ENCODE results near the gene VIL1.

The VIL1 gene

DNA sequence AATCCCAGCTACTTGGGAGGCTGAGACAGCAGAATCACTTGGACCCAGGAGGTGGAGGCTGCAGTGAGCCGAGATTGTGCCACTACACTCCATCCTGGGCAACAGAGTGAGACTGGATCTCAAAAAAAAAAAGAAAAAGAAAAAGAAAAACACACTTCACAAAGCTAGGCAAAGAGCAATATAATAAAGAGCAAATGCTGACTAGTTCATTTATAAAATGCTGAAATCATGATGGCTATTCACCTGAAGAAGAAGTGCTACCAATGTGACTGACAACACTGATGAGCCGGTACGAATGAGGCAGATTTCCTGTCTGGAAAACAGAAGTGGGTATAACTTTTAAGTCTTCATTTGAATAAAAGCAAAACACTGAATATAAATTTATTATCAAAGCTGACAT is 37.9 kb downstream of the VIL1 start:
- Histone ChIP-seq H3K36me3 (ENCODE audit: control insufficient read depth, low read depth, low read length) (peaks cover 38% of the 10 kb centered on the region), H3K27ac (ENCODE audit: low read length) (no peak overlapping the region), H3K9me3 (ENCODE audit: control insufficient read depth, low read depth, low read length) (no peaks in the 10 kb centered on the region), H3K9ac (ENCODE audit: low read length) (no peak overlapping the region), H3K4me3 (ENCODE audit: low read length) (no peak overlapping the region), H3K27me3 (ENCODE audit: control insufficient read depth, insufficient read depth, low read length) (no peaks in the 10 kb centered on the region), H3K4me1 (ENCODE audit: control insufficient read depth, low read depth, low read length) (peaks cover 2% of the 10 kb centered on the region)

DNA sequence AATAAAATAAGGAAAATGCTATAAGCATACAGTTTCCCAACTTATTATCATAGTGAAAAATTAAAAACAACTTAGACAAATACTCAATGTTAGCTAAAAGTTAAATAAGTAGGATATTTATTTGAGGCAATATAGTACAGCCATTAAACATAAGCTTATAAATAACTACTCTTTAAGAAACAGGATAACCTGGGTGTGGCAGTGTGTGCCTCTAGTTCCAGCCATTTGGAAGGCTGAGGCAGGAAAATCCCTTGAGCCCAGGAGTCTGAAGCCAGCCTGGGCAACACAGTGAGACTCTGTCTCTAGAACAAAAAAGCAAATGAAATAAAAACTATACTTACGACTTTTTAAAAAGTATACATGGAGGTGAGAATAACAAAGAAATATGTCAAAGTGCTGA is 39.7 kb downstream of the VIL1 start:
- H3K36me3 ChIP-seq (ENCODE audit: control insufficient read depth, low read depth, low read length), result peaks cover 43% of the 10 kb centered on the region
- no peak overlapping the region for H3K27ac ChIP-seq (ENCODE audit: low read length)
- H3K9me3 ChIP-seq (ENCODE audit: control insufficient read depth, low read depth, low read length), result no peaks in the 10 kb centered on the region
- no peaks in the 10 kb centered on the region for H3K27me3 ChIP-seq (ENCODE audit: control insufficient read depth, insufficient read depth, low read length)
- no peaks in the 10 kb centered on the region for H3K4me1 ChIP-seq (ENCODE audit: control insufficient read depth, low read depth, low read length)
- H3K9ac ChIP-seq (ENCODE audit: low read length), result no peak overlapping the region
- H3K4me3 ChIP-seq (ENCODE audit: low read length), result no peak overlapping the region

DNA sequence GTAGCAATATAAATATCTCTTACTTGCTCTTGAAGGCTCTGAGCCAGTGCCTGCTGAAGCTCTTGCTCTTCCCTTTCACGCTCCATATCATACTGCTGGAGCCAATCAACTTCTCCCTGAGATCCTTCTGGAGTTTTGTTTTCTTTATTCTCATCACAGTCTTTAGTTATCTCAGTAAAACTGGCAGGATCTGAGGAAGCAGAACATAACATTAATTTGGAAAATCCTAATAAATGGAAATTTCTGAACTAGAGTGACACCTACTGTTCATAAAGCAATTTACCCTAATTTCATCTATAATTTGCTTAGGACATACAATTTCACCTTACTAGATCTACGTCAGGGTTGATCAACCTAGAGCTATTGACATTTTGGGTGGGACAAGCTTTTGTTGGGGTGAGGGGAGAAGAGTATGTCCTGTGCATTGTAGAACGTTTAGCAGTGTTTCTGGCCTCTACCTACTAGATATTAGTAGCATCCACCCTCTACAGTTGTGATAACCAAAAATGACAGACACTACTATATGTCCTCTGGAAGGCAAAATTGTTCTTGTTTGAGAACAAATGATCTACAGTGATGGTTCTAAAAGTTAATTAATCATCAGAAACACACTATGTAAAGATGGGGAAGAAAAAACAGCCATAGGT is 47.2 kb downstream of the VIL1 start:
- H3K9me3 ChIP-seq (ENCODE audit: control insufficient read depth, low read depth, low read length), result no peaks in the 10 kb centered on the region
- H3K4me3 ChIP-seq (ENCODE audit: low read length), result no peak overlapping the region
- no peak overlapping the region for H3K9ac ChIP-seq (ENCODE audit: low read length)
- no peaks in the 10 kb centered on the region for H3K4me1 ChIP-seq (ENCODE audit: control insufficient read depth, low read depth, low read length)
- H3K27me3 ChIP-seq (ENCODE audit: control insufficient read depth, insufficient read depth, low read length), result no peaks in the 10 kb centered on the region
- H3K36me3 ChIP-seq (ENCODE audit: control insufficient read depth, low read depth, low read length), result peaks cover 26% of the 10 kb centered on the region
- no peak overlapping the region for H3K27ac ChIP-seq (ENCODE audit: low read length)

DNA sequence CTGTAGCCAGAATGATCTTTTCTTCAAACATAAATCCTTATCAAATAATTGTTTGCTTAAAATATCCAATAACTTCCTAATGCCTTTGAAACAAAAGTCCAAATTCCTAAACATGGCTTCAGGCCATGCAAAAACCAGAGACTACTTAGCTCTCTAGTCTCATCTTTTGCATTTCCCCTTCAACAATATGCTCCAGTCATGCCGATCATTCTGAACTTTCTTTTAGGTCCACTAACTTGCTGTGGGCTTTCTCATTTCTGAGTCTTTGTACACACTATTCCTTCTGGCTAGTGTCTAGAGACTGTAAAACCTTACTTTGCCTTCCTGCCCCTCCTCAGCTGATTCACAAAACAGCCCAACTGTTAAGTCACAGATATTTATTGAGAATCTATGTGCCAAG is 51.5 kb downstream of the VIL1 start:
- Histone ChIP-seq H3K27me3 (ENCODE audit: control insufficient read depth, insufficient read depth, low read length) (no peaks in the 10 kb centered on the region), H3K9ac (ENCODE audit: low read length) (no peak overlapping the region), H3K27ac (ENCODE audit: low read length) (no peak overlapping the region), H3K4me1 (ENCODE audit: control insufficient read depth, low read depth, low read length) (no peaks in the 10 kb centered on the region), H3K9me3 (ENCODE audit: control insufficient read depth, low read depth, low read length) (no peaks in the 10 kb centered on the region), H3K4me3 (ENCODE audit: low read length) (no peak overlapping the region), H3K36me3 (ENCODE audit: control insufficient read depth, low read depth, low read length) (peaks cover 41% of the 10 kb centered on the region)

DNA sequence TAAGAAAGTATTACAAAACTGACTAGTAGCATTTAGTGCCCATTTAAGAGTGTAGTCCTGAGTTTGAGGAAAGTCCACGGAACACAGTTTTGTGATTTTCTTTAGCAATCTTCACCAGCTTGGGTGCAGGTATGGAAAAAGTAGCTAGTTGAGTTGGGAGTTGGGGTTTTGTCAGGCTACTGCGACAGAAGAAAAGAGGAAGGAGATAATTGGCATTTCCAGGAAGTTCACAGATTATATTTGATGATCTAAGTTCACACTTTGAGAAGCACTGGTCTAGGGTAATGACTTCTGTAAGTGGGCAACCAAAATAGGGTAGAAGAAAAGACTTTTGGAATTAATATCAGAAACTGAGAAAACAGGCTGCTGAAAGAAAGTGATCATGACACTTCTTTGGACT is 52.1 kb downstream of the VIL1 start:
- Histone ChIP-seq H3K4me3 (ENCODE audit: low read length) (no peak overlapping the region), H3K9ac (ENCODE audit: low read length) (no peak overlapping the region), H3K27me3 (ENCODE audit: control insufficient read depth, insufficient read depth, low read length) (no peaks in the 10 kb centered on the region), H3K27ac (ENCODE audit: low read length) (no peak overlapping the region), H3K9me3 (ENCODE audit: control insufficient read depth, low read depth, low read length) (no peaks in the 10 kb centered on the region), H3K36me3 (ENCODE audit: control insufficient read depth, low read depth, low read length) (peaks cover 42% of the 10 kb centered on the region), H3K4me1 (ENCODE audit: control insufficient read depth, low read depth, low read length) (no peaks in the 10 kb centered on the region)

DNA sequence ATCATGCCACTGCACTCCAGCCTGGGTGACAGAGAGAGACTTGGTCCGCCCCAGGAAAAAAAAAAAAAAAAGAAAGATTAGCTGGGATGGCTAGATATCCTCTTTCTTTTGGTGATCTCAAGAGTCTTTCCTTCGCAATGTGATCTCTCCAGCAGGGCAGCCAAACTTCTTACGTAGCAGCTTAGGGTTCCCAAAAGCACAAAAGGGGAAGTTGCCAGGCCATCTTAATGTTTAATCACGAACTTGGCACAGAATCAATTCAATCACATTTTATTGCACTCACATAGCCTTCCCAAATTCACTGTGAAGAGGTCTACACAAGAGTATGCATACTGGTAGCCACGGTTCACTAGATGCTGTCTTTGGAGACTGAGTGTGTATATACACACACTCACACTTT is 53.1 kb downstream of the VIL1 start:
- no peaks in the 10 kb centered on the region for H3K4me1 ChIP-seq (ENCODE audit: control insufficient read depth, low read depth, low read length)
- no peaks in the 10 kb centered on the region for H3K27me3 ChIP-seq (ENCODE audit: control insufficient read depth, insufficient read depth, low read length)
- H3K9me3 ChIP-seq (ENCODE audit: control insufficient read depth, low read depth, low read length), result no peaks in the 10 kb centered on the region
- H3K9ac ChIP-seq (ENCODE audit: low read length), result no peak overlapping the region
- H3K27ac ChIP-seq (ENCODE audit: low read length), result no peak overlapping the region
- H3K36me3 ChIP-seq (ENCODE audit: control insufficient read depth, low read depth, low read length), result peaks cover 50% of the 10 kb centered on the region
- no peak overlapping the region for H3K4me3 ChIP-seq (ENCODE audit: low read length)

DNA sequence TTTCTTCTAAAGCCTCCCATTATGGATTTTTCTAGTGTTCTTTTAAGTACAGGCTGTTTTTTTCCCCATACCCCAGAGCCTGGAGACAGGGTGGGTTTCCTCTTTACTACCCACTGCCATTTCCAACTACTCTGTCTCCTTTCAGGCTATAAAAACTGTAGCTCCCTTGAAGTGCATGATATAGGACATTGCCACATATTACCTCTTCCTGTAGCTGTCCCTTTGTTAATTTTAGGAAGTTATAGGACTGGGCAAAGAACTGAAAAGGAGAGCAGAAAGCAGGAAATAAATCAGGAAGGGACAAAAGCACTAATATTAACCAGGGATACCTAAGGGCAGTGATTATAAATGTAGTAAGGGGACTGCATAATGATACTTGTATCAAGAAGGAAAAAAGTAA is 54.1 kb downstream of the VIL1 start:
- no peaks in the 10 kb centered on the region for H3K4me1 ChIP-seq (ENCODE audit: control insufficient read depth, low read depth, low read length)
- no peak overlapping the region for H3K27ac ChIP-seq (ENCODE audit: low read length)
- no peak overlapping the region for H3K4me3 ChIP-seq (ENCODE audit: low read length)
- H3K27me3 ChIP-seq (ENCODE audit: control insufficient read depth, insufficient read depth, low read length), result no peaks in the 10 kb centered on the region
- H3K36me3 ChIP-seq (ENCODE audit: control insufficient read depth, low read depth, low read length), result peaks cover 58% of the 10 kb centered on the region
- no peaks in the 10 kb centered on the region for H3K9me3 ChIP-seq (ENCODE audit: control insufficient read depth, low read depth, low read length)
- H3K9ac ChIP-seq (ENCODE audit: low read length), result no peak overlapping the region

DNA sequence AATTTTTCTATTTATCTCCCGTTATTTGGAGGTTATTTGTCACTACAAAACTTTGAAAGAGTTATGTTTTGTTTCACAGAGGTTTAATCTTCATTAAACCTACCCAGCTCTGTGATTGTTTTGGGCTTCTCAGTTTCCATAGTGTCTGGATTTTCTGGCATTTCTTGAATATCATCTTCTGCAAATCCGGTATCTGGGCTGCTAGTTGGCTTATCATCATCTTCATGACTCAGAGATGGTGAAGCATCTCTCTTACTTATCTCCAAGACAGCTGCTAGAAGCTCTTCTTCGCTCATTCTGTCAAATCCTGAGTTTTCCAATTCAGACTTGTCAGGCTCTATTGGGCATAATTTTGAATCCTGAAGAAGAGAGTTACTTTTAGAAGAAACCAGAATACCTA is 55.6 kb downstream of the VIL1 start:
- H3K4me3 ChIP-seq (ENCODE audit: low read length), result no peak overlapping the region
- H3K4me1 ChIP-seq (ENCODE audit: control insufficient read depth, low read depth, low read length), result no peaks in the 10 kb centered on the region
- H3K27me3 ChIP-seq (ENCODE audit: control insufficient read depth, insufficient read depth, low read length), result no peaks in the 10 kb centered on the region
- no peak overlapping the region for H3K27ac ChIP-seq (ENCODE audit: low read length)
- no peak overlapping the region for H3K9ac ChIP-seq (ENCODE audit: low read length)
- peaks cover 67% of the 10 kb centered on the region for H3K36me3 ChIP-seq (ENCODE audit: control insufficient read depth, low read depth, low read length)
- no peaks in the 10 kb centered on the region for H3K9me3 ChIP-seq (ENCODE audit: control insufficient read depth, low read depth, low read length)

DNA sequence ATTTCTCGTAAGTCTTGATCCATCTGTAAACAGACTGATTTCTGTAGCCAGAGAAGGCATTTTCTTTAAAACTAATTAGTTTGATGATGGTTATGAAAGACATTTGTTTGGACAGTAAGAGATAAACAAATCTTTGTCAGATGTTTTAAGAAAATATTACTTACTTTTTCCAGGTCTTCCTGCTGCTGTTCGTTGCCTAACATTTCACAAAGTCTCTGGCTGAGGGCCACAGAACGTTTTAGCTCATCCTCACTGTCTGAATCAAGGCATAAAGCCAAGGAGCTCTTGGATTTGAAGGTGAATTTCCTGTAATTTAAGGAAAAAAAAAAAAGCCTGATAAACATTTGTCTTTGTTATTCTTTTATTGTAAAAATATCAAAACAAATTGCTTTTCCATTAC is 57.8 kb downstream of the VIL1 start:
- Histone ChIP-seq H3K9me3 (ENCODE audit: control insufficient read depth, low read depth, low read length) (no peaks in the 10 kb centered on the region), H3K9ac (ENCODE audit: low read length) (no peak overlapping the region), H3K4me1 (ENCODE audit: control insufficient read depth, low read depth, low read length) (no peaks in the 10 kb centered on the region), H3K27ac (ENCODE audit: low read length) (no peak overlapping the region), H3K36me3 (ENCODE audit: control insufficient read depth, low read depth, low read length) (peaks cover 66% of the 10 kb centered on the region), H3K4me3 (ENCODE audit: low read length) (no peak overlapping the region), H3K27me3 (ENCODE audit: control insufficient read depth, insufficient read depth, low read length) (no peaks in the 10 kb centered on the region)

DNA sequence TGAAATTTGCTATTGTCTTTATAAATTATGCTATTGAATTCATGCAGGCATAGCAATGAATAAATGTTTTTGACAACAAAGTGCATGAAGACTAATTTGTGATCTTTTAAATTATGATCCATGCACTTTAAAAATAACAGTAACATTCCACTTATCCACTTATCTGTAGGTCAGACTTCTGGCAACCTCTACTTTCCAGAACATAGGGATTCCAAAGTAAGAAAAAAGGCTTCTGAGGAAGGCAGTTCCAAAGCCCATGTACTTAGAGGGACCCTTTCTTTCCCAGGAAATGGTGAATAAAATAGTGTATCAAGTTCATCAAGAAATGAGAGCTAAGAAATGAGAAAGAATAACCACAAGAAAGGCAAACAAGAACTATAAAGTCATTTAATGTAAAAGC is 58.3 kb downstream of the VIL1 start:
- Histone ChIP-seq H3K36me3 (ENCODE audit: control insufficient read depth, low read depth, low read length) (peaks cover 69% of the 10 kb centered on the region), H3K4me1 (ENCODE audit: control insufficient read depth, low read depth, low read length) (no peaks in the 10 kb centered on the region), H3K4me3 (ENCODE audit: low read length) (no peak overlapping the region), H3K27ac (ENCODE audit: low read length) (no peak overlapping the region), H3K9ac (ENCODE audit: low read length) (no peak overlapping the region), H3K27me3 (ENCODE audit: control insufficient read depth, insufficient read depth, low read length) (no peaks in the 10 kb centered on the region), H3K9me3 (ENCODE audit: control insufficient read depth, low read depth, low read length) (no peaks in the 10 kb centered on the region)

DNA sequence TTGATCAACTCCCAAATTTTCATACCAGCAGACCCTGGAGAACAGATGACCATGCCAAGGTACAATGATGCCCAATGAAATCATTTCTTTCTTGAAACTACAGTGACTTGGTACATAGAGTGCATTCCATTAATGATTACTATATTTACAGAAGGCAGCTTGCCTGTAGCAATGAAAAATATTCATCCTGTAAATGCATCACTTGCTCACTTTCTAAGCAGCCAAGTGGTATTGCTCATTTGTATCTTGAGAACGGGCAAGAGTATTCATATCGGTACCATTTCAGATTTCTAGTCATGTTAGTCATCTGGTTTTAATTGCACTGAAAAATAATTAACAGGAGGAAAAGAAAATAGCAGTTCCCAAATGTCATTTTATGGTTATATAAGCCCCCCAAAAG is 59.6 kb downstream of the VIL1 start:
- peaks cover 66% of the 10 kb centered on the region for H3K36me3 ChIP-seq (ENCODE audit: control insufficient read depth, low read depth, low read length)
- no peak overlapping the region for H3K27ac ChIP-seq (ENCODE audit: low read length)

DNA sequence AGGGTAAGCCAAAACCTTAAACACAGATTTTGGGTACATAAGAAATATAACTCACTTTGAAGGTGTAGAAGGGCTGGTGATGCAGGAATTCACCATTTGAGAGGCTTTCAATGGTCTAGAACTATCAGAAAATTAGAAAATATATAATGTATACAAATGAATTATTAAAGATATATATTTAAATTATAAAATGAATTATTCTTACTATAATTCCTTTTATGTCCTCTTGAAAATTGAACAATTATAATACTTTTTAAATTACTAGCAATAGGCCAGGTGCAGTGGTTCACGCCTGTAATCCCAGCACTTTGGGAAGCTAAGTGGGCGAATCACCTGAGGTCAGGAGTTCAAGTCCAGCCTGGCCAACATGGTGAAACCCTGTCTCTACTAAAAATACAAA is 60.7 kb downstream of the VIL1 start:
- peaks cover 62% of the 10 kb centered on the region for H3K36me3 ChIP-seq (ENCODE audit: control insufficient read depth, low read depth, low read length)
- no peak overlapping the region for H3K9ac ChIP-seq (ENCODE audit: low read length)
- H3K27ac ChIP-seq (ENCODE audit: low read length), result no peak overlapping the region

More for the DNA sequence above, 59.6 kb downstream of the VIL1 start:
- no peaks in the 10 kb centered on the region for H3K4me1 ChIP-seq (ENCODE audit: control insufficient read depth, low read depth, low read length)
- no peak overlapping the region for H3K9ac ChIP-seq (ENCODE audit: low read length)
- H3K27me3 ChIP-seq (ENCODE audit: control insufficient read depth, insufficient read depth, low read length), result no peaks in the 10 kb centered on the region
- no peaks in the 10 kb centered on the region for H3K9me3 ChIP-seq (ENCODE audit: control insufficient read depth, low read depth, low read length)
- no peak overlapping the region for H3K4me3 ChIP-seq (ENCODE audit: low read length)

More for the DNA sequence above, 60.7 kb downstream of the VIL1 start:
- no peaks in the 10 kb centered on the region for H3K27me3 ChIP-seq (ENCODE audit: control insufficient read depth, insufficient read depth, low read length)
- H3K4me1 ChIP-seq (ENCODE audit: control insufficient read depth, low read depth, low read length), result no peaks in the 10 kb centered on the region
- no peak overlapping the region for H3K4me3 ChIP-seq (ENCODE audit: low read length)
- no peaks in the 10 kb centered on the region for H3K9me3 ChIP-seq (ENCODE audit: control insufficient read depth, low read depth, low read length)
